ENCODE results near the gene DAD1. TPM values are rescaled to one million over a fixed set of nuclear protein-coding genes. Genes with fewer than 3 reads are reported as not detected.

The DAD1 gene
- total and polyA plus RNA-seq, 2 of the 8 experiments (the other 6 are each of a cell fraction or from before 2014, with no cell fraction given) = 131 to 440 TPM

DNA sequence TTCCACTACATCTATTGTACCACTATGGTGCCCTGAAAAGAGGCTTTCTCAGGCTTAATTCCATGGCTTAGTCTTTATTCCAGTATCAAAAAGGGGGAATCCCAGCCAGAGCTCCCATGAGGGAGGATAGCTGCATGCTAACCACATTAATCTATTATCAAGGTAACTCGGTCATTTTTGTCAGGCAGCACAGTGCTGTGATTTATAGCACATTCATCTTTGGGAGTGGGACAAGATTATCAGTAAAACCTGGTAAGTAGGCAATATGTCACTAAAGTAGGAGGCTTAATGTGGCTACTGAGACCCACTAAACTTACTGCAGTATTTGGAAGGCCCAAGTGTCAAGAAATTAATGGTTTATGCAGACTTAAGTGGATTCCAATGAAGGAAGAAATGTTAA, 58.9 kb downstream of the DAD1 start:
- POLR2A ChIA-PET (ENCODE audit: partially characterized antibody) = no interaction called here

More for the DNA sequence above, 58.9 kb downstream of the DAD1 start:
- Histone ChIP-seq H3K18ac (ENCODE audit: extremely low read depth, low read length) (no peak overlapping the region), H3K79me2 (ENCODE audit: control insufficient read depth in 1 of 2, insufficient read depth in 2 of 2, low read length in 2 of 2) (no peaks in the 10 kb centered on the region), H2BK5ac (ENCODE audit: low read depth, low read length) (no peak overlapping the region), H3K79me1 (ENCODE audit: low read depth, low read length) (no peaks in the 10 kb centered on the region), H2BK12ac (ENCODE audit: low read depth, low read length) (no peak overlapping the region), H2AFZ (ENCODE audit: low read length) (no peak overlapping the region), H3K56ac (replicated peaks; ENCODE audit: insufficient read length, low read depth, low read length) (no peak overlapping the region), H2BK15ac (ENCODE audit: low read length) (no peak overlapping the region), H3K9ac (replicated peaks in 1 of 4; ENCODE audit: extremely low read depth in 1 of 4, low read depth in 3 of 4, low read length in 3 of 4) (no peak overlapping the region), H4K8ac (ENCODE audit: extremely low read depth, insufficient read depth, low read length) (no peak overlapping the region), H3K27me3 (replicated peaks in 1 of 4; ENCODE audit: control insufficient read depth in 3 of 4, extremely low read depth in 1 of 4, insufficient read depth in 3 of 4, low read length in 3 of 4) (no peaks in the 10 kb centered on the region), H2AK5ac (ENCODE audit: low read depth, low read length) (no peak overlapping the region), H2BK120ac (replicated peaks; ENCODE audit: low read depth, low read length) (no peak overlapping the region), H3K23me2 (ENCODE audit: low read depth, low read length) (no peaks in the 10 kb centered on the region), H4K20me1 (replicated peaks in 1 of 2; ENCODE audit: control insufficient read depth in 1 of 2, insufficient read depth in 2 of 2, low read length in 2 of 2) (no peaks in the 10 kb centered on the region), H3K23ac (ENCODE audit: insufficient read length) (no peak overlapping the region), H3K14ac (ENCODE audit: insufficient read length) (no peak overlapping the region), H3K4me3 (ENCODE audit: extremely low read depth in 1 of 4, insufficient read depth in 2 of 4, low read depth in 3 of 4, low read length in 4 of 4) (no peak overlapping the region), H4K91ac (replicated peaks; ENCODE audit: insufficient read length, low read length) (no peak overlapping the region), H3K36me3 (ENCODE audit: control insufficient read depth in 2 of 4, insufficient read depth in 4 of 4, low read length in 3 of 4) (no peaks in the 10 kb centered on the region), H4K5ac (ENCODE audit: insufficient read length, low read depth, low read length) (no peak overlapping the region), H2BK20ac (ENCODE audit: low read length) (no peak overlapping the region), H3K4me2 (ENCODE audit: insufficient read depth in 1 of 2, low read depth in 2 of 2, low read length in 2 of 2) (no peak overlapping the region), H3K4ac (replicated peaks; ENCODE audit: insufficient read length, low read depth, low read length) (no peak overlapping the region), H3K4me1 (replicated peaks in 1 of 4; ENCODE audit: control insufficient read depth in 3 of 4, insufficient read depth in 4 of 4, low read length in 3 of 4) (no peaks in the 10 kb centered on the region; a peak in 1 of 7 replicates), H3K27ac (ENCODE audit: low read depth, low read length) (no peak overlapping the region), H3K9me3 (ENCODE audit: insufficient read depth in 2 of 2, low read depth in 1 of 2, low read length in 1 of 2) (no peaks in the 10 kb centered on the region)
- no peak for DNase-seq (ENCODE audit: low read depth in 1 of 2, low spot score in 2 of 2)
- WGBS, 2 experiments (ENCODE audit: extremely low coverage in 1 of 2, insufficient coverage in 1 of 2, insufficient read length in 1 of 2, insufficient replicate concordance in 2 of 2, low coverage in 1 of 2, low lambda C conversion rate in 2 of 2, missing lambda C conversion rate in 1 of 2) = 83% methylated on average over 1 of the region's 1 CpG; no CpG with 5 or more reads in 1 of the 2 experiments
- no peak for FAIRE-seq
- TF ChIP-seq MAFK (IDR thresholded peaks at IDR 0.05; ENCODE audit: low read depth, low read length) (no peak), SP4 (IDR thresholded peaks at IDR 0.05; ENCODE audit: low read length) (no peak), EZH2 (IDR thresholded peaks at IDR 0.05; ENCODE audit: low read depth, low read length, severe bottlenecking) (no peak), GTF2F1 (IDR thresholded peaks at IDR 0.05; ENCODE audit: borderline replicate concordance, low read depth, low read length) (no peak), ZNF274 (IDR thresholded peaks at IDR 0.05; ENCODE audit: borderline replicate concordance, extremely low read depth, low read length) (no peak), CEBPB (IDR thresholded peaks at IDR 0.05; ENCODE audit: low read depth, low read length) (no peak), HDAC2 (IDR thresholded peaks at IDR 0.05; ENCODE audit: borderline replicate concordance in 1 of 2, low read depth in 2 of 2, low read length in 2 of 2) (no peak), TBP (IDR thresholded peaks at IDR 0.05; ENCODE audit: low read depth, low read length) (no peak), HDAC6 (IDR thresholded peaks at IDR 0.05; ENCODE audit: low read depth, low read length) (no peak), SAP30 (IDR thresholded peaks at IDR 0.05; ENCODE audit: insufficient read depth, insufficient replicate concordance, low read length) (no peak), CBX8 (IDR thresholded peaks at IDR 0.05; ENCODE audit: borderline replicate concordance, low read depth, low read length) (no peak)
- TF ChIP-seq, protein P1, sequence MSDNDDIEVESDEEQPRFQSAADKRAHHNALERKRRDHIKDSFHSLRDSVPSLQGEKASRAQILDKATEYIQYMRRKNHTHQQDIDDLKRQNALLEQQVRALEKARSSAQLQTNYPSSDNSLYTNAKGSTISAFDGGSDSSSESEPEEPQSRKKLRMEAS (IDR thresholded peaks at IDR 0.05) = no peak
- CTCF ChIA-PET (ENCODE audit: partially characterized antibody) = interaction anchor here (1.0 to 2.6 kb wide), 4 partner anchors 9 to 59 kb away, joined by 3 to 10 read pairs (median 4); no protein-coding TSS in a partner anchor
